Measurements from ENCODE around the gene FOXC2.

- TF ChIP-seq, protein P1, sequence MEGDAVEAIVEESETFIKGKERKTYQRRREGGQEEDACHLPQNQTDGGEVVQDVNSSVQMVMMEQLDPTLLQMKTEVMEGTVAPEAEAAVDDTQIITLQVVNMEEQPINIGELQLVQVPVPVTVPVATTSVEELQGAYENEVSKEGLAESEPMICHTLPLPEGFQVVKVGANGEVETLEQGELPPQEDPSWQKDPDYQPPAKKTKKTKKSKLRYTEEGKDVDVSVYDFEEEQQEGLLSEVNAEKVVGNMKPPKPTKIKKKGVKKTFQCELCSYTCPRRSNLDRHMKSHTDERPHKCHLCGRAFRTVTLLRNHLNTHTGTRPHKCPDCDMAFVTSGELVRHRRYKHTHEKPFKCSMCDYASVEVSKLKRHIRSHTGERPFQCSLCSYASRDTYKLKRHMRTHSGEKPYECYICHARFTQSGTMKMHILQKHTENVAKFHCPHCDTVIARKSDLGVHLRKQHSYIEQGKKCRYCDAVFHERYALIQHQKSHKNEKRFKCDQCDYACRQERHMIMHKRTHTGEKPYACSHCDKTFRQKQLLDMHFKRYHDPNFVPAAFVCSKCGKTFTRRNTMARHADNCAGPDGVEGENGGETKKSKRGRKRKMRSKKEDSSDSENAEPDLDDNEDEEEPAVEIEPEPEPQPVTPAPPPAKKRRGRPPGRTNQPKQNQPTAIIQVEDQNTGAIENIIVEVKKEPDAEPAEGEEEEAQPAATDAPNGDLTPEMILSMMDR (IDR thresholded peaks at IDR 0.05), result no peak
- TF ChIP-seq NFIC (IDR thresholded peaks at IDR 0.05; ENCODE audit: borderline replicate concordance), result no peak
- no peak for TF ChIP-seq RCOR1 (IDR thresholded peaks at IDR 0.05; ENCODE audit: low read length)
- no peak for TF ChIP-seq SIN3A (IDR thresholded peaks at IDR 0.05; ENCODE audit: borderline replicate concordance, low read depth, low read length)
- TF ChIP-seq, protein P2, sequence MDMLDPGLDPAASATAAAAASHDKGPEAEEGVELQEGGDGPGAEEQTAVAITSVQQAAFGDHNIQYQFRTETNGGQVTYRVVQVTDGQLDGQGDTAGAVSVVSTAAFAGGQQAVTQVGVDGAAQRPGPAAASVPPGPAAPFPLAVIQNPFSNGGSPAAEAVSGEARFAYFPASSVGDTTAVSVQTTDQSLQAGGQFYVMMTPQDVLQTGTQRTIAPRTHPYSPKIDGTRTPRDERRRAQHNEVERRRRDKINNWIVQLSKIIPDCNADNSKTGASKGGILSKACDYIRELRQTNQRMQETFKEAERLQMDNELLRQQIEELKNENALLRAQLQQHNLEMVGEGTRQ (IDR thresholded peaks at IDR 0.05; ENCODE audit: borderline replicate concordance, low read depth, low read length), result no peak
- no peak for TF ChIP-seq FOXJ3 (CRISPR knock-in tag; IDR thresholded peaks at IDR 0.05)
- no peak for TF ChIP-seq YY1 (IDR thresholded peaks at IDR 0.05; ENCODE audit: low read depth)
- TF ChIP-seq RAD21 (IDR thresholded peaks at IDR 0.05; ENCODE audit: low read length), result no peak
Observed at GRCh38 chr16:86534779-86535615, 31.6 kb upstream of the FOXC2 start.

Measured in SK-N-SH (cell line).